Measurements from ENCODE around the gene TMEM222.

Gene TMEM222

GRCh38 chr1:27341525-27342252 is 19.7 kb downstream of the TMEM222 start, which contains the start of gene SYTL1:
SYTL1 (plus strand) TSS chr1:27342022; CDS start chr1:27345335, 3,313 bp downstream.
- H3K4me3 ChIP-seq (ENCODE audit: low read depth, low read length) = peak within 1 kb of the TSS; percentile 27

GRCh38 chr1:27342391-27342777 is 20.4 kb downstream of the TMEM222 start:
- peak overlapping the region; percentile 27 for H3K4me3 ChIP-seq (ENCODE audit: low read depth, low read length)

- no peak overlapping the region for H3K4me3 ChIP-seq (ENCODE audit: low read depth, low read length)
Measured at GRCh38 chr1:27342778-27343638, 21.0 kb downstream of the TMEM222 start.

- no peak overlapping the region for H3K4me3 ChIP-seq (ENCODE audit: low read depth, low read length)
Measured at GRCh38 chr1:27343639-27344025, 21.7 kb downstream of the TMEM222 start.

GRCh38 chr1:27345272-27345671 is 23.3 kb downstream of the TMEM222 start:
- no peak overlapping the region for H3K4me3 ChIP-seq (ENCODE audit: low read depth, low read length)

GRCh38 chr1:27346357-27346756 is 24.4 kb downstream of the TMEM222 start:
- no peak overlapping the region for H3K4me3 ChIP-seq (ENCODE audit: low read depth, low read length)

- no peak overlapping the region for H3K4me3 ChIP-seq (ENCODE audit: low read depth, low read length)
Measured at GRCh38 chr1:27346991-27347624, 25.1 kb downstream of the TMEM222 start.

GRCh38 chr1:27348861-27349783 is 27.2 kb downstream of the TMEM222 start:
- H3K4me3 ChIP-seq (ENCODE audit: low read depth, low read length) = peak overlapping the region; percentile 33

GRCh38 chr1:27349784-27350662 is 28.1 kb downstream of the TMEM222 start:
- peak overlapping the region; percentile 33 for H3K4me3 ChIP-seq (ENCODE audit: low read depth, low read length)

- H3K4me3 ChIP-seq (ENCODE audit: low read depth, low read length) = peak overlapping the region; percentile 13
Measured at GRCh38 chr1:27350663-27351540, 28.9 kb downstream of the TMEM222 start.

GRCh38 chr1:27351541-27352107 is 29.7 kb downstream of the TMEM222 start:
- H3K4me3 ChIP-seq (ENCODE audit: low read depth, low read length) = peak overlapping the region; percentile 8

- no peak overlapping the region for H3K4me3 ChIP-seq (ENCODE audit: low read depth, low read length)
Measured at GRCh38 chr1:27353166-27353565, 31.2 kb downstream of the TMEM222 start.

- H3K4me3 ChIP-seq (ENCODE audit: low read depth, low read length) = no peak overlapping the region
Measured at GRCh38 chr1:27353629-27354028, 31.7 kb downstream of the TMEM222 start.

- no peak overlapping the region for H3K4me3 ChIP-seq (ENCODE audit: low read depth, low read length)
Measured at GRCh38 chr1:27355683-27356082, 33.7 kb downstream of the TMEM222 start.

GRCh38 chr1:27356277-27356618 is 34.3 kb downstream of the TMEM222 start:
- no peak overlapping the region for H3K4me3 ChIP-seq (ENCODE audit: low read depth, low read length)

GRCh38 chr1:27356619-27357280 is 34.8 kb downstream of the TMEM222 start:
- H3K4me3 ChIP-seq (ENCODE audit: low read depth, low read length) = no peak overlapping the region

- no peak overlapping the region for H3K4me3 ChIP-seq (ENCODE audit: low read depth, low read length)
Measured at GRCh38 chr1:27357281-27358037, 35.5 kb downstream of the TMEM222 start.

All from iPS-11a (cell line).